HepG2 (cell line): Measurements from ENCODE around the gene HS3ST5. TPM values are rescaled to one million over a fixed set of nuclear protein-coding genes. Genes with fewer than 3 reads are reported as not detected.

Experiments
- AKAP8 ChIP-seq: sonication (generic); formaldehyde crosslinking; IDR thresholded peaks from 2 replicates; pipeline ENCODE4 v1.5.1; 2020; ENCODE audit warnings: mild to moderate bottlenecking, missing genetic modification reagents
- ATF5 ChIP-seq: sonication (generic); formaldehyde crosslinking; IDR thresholded peaks from 2 replicates; pipeline ENCODE4 v1.4.0; 2020; ENCODE audit warnings: mild to moderate bottlenecking, low read depth, missing genetic modification reagents
- BRCA1 ChIP-seq: sonication (generic); formaldehyde crosslinking; IDR thresholded peaks from 2 replicates; pipeline ENCODE4 v1.4.0; 2020; ENCODE audit warnings: missing genetic modification reagents
- BRD4 ChIP-seq: sonication (generic); formaldehyde crosslinking; IDR thresholded peaks from 2 replicates; pipeline ENCODE4 v1.4.0; 2020; ENCODE audit warnings: missing genetic modification reagents
- CBX1 ChIP-seq: IDR thresholded peaks from one replicate; pipeline ENCODE4 v1.6.1; 2016; ENCODE audit warnings: antibody characterized with exemption, low read depth
- CENPT ChIP-seq: sonication (generic); formaldehyde crosslinking; IDR thresholded peaks from 2 replicates; pipeline ENCODE4 v1.8.0; 2022; ENCODE audit warnings: low read depth, mild to moderate bottlenecking, moderate library complexity, missing genetic modification reagents
- KDM1A ChIP-seq: IDR thresholded peaks from 2 replicates; pipeline ENCODE4 v1.6.1; 2016; ENCODE audit warnings: missing compliant biosample characterization
- MAFK ChIP-seq, 2 experiments: IDR thresholded peaks in 1 of 2; conservative IDR thresholded peaks in 1 of 2; 2 replicates each; pipeline ENCODE4 v1.6.1; 2011; ENCODE audit warnings: improper control_type of control experiment in 2 of 2, low read length in 2 of 2
- NFIC ChIP-seq: IDR thresholded peaks from 2 replicates; pipeline ENCODE4 v1.6.1; 2012; ENCODE audit warnings: mild to moderate bottlenecking, low read length, inconsistent platforms
- RBAK ChIP-seq: sonication (generic); formaldehyde crosslinking; IDR thresholded peaks from 2 replicates; pipeline ENCODE4 v1.5.1; 2020; ENCODE audit warnings: mild to moderate bottlenecking, missing genetic modification reagents
- SP140L ChIP-seq: sonication (generic); formaldehyde crosslinking; IDR thresholded peaks from 2 replicates; pipeline ENCODE4 v1.4.0; 2020; ENCODE audit warnings: missing genetic modification reagents, borderline replicate concordance
- ZIK1 ChIP-seq: sonication (generic); formaldehyde crosslinking; IDR thresholded peaks from 2 replicates; pipeline ENCODE4 v1.5.0; 2020; ENCODE audit warnings: mild to moderate bottlenecking, low read depth, missing genetic modification reagents, borderline replicate concordance
- ZMAT3 ChIP-seq: sonication (generic); formaldehyde crosslinking; conservative IDR thresholded peaks from 2 replicates; pipeline ENCODE4 v1.7.0; 2021; ENCODE audit warnings: missing genetic modification reagents
- ZNF235 ChIP-seq: sonication (generic); formaldehyde crosslinking; IDR thresholded peaks from 2 replicates; pipeline ENCODE4 v1.8.1; 2023; ENCODE audit warnings: mild to moderate bottlenecking, missing genetic modification reagents, borderline replicate concordance
- ZNF451 ChIP-seq: sonication (generic); formaldehyde crosslinking; IDR thresholded peaks from 2 replicates; pipeline ENCODE4 v1.5.0; 2020; ENCODE audit warnings: mild to moderate bottlenecking, missing genetic modification reagents
- ZNF616 ChIP-seq: sonication (generic); formaldehyde crosslinking; IDR thresholded peaks from 2 replicates; pipeline ENCODE4 v1.5.0; 2020; ENCODE audit warnings: low read depth, mild to moderate bottlenecking, missing genetic modification reagents
- ZNF766 ChIP-seq: sonication (generic); formaldehyde crosslinking; IDR thresholded peaks from 2 replicates; pipeline ENCODE4 v1.5.0; 2020; ENCODE audit warnings: missing genetic modification reagents, borderline replicate concordance
- ZNF782 ChIP-seq: sonication (generic); formaldehyde crosslinking; IDR thresholded peaks from 2 replicates; pipeline ENCODE4 v1.4.0; 2020; ENCODE audit warnings: missing genetic modification reagents, mild to moderate bottlenecking, borderline replicate concordance
- ZSCAN22 ChIP-seq: sonication (generic); formaldehyde crosslinking; IDR thresholded peaks from 2 replicates; pipeline ENCODE4 v1.4.0; 2020; ENCODE audit warnings: mild to moderate bottlenecking, missing genetic modification reagents
- polyA plus RNA-seq, 8 experiments: library from polyadenylated mRNA; depleted of rRNA in 3 of 8; stranded (reverse) in 7 of 8; unstranded in 1 of 8; fragments of >200 nt; fragmentation: Illumina TruSeq in 4 of 8; extraction: Trizol in 4 of 8; gene quantifications; 2 replicates each; pipeline versions ENCODE4 v1.2.1 to v1.2.3, GENCODE V29; 2011 to 2016; ENCODE audit warnings: low read depth in 4 of 8, missing spikeins in 1 of 8, mixed read lengths in 1 of 8; ENCODE audit not compliant: insufficient read depth in 1 of 8
- total RNA-seq, 5 experiments: library from RNA; depleted of rRNA; stranded (reverse); fragments of >200 nt; fragmentation: Illumina TruSeq; extraction: Trizol; gene quantifications; 2 replicates each; pipeline ENCODE4 v1.2.3, GENCODE V29; 2016; ENCODE audit warnings: low read depth in 1 of 5
- TF ChIP-seq, protein P1 (sequence below): sonication (generic); formaldehyde crosslinking; IDR thresholded peaks from 2 replicates; pipeline ENCODE4 v1.5.1; 2020; ENCODE audit warnings: mild to moderate bottlenecking, missing genetic modification reagents, borderline replicate concordance
- TF ChIP-seq, protein P2 (sequence below): sonication (generic); formaldehyde crosslinking; IDR thresholded peaks from 2 replicates; pipeline ENCODE4 v1.4.0; 2020; ENCODE audit warnings: missing genetic modification reagents
- TF ChIP-seq, protein P3 (sequence below): sonication (generic); formaldehyde crosslinking; IDR thresholded peaks from 2 replicates; pipeline ENCODE4 v1.5.0; 2020; ENCODE audit warnings: missing genetic modification reagents
- TF ChIP-seq, protein P4 (sequence below): IDR thresholded peaks from 2 replicates; pipeline ENCODE4 v1.6.1; 2016
- TF ChIP-seq, protein P5 (sequence below): fragments of 450-650 bp; IDR thresholded peaks from 2 replicates; pipeline ENCODE4 v1.6.1; 2017

Gene HS3ST5
- total and polyA plus RNA-seq, 2 of the 13 experiments (the other 11 are each of a cell fraction or from before 2014, with no cell fraction given) = 1.1 to 1.6 TPM

GRCh38 chr6:114342826-114343781 is at the start of gene HS3ST5 (continued):
- TF ChIP-seq, protein P1, sequence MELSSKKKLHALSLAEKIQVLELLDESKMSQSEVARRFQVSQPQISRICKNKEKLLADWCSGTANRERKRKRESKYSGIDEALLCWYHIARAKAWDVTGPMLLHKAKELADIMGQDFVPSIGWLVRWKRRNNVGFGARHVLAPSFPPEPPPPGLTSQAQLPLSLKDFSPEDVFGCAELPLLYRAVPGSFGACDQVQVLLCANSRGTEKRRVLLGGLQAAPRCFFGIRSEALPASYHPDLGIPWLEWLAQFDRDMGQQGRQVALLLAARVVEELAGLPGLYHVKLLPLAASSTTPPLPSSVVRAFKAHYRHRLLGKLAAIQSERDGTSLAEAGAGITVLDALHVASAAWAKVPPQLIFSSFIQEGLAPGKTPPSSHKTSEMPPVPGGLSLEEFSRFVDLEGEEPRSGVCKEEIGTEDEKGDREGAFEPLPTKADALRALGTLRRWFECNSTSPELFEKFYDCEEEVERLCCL (CRISPR knock-in tag) = no peak
- TF ChIP-seq, protein P2, sequence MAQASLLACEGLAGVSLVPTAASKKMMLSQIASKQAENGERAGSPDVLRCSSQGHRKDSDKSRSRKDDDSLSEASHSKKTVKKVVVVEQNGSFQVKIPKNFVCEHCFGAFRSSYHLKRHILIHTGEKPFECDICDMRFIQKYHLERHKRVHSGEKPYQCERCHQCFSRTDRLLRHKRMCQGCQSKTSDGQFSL = no peak
- TF ChIP-seq, protein P3, sequence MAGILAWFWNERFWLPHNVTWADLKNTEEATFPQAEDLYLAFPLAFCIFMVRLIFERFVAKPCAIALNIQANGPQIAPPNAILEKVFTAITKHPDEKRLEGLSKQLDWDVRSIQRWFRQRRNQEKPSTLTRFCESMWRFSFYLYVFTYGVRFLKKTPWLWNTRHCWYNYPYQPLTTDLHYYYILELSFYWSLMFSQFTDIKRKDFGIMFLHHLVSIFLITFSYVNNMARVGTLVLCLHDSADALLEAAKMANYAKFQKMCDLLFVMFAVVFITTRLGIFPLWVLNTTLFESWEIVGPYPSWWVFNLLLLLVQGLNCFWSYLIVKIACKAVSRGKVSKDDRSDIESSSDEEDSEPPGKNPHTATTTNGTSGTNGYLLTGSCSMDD (CRISPR knock-in tag) = no peak
- TF ChIP-seq MAFK (conservative IDR thresholded peaks at IDR 0.05 in 1 of 2, IDR thresholded peaks at IDR 0.05 in 1 of 2; ENCODE audit: low read length in 2 of 2) (no peak), ZMAT3 (CRISPR knock-in tag) (no peak), ZNF451 (no peak; the same call in 1 of the 2 replicates), KDM1A (CRISPR knock-in tag) (no peak), SP140L (CRISPR knock-in tag) (no peak), CENPT (CRISPR knock-in tag) (no peak), BRD4 (CRISPR knock-in tag) (0 out of 2 replicates have a peak, but pooled peaks have one; percentile 42), ZNF766 (no peak), ZNF782 (no peak), ZNF616 (CRISPR knock-in tag) (no peak), ZNF235 (CRISPR knock-in tag) (no peak), ATF5 (CRISPR knock-in tag) (no peak), ZSCAN22 (CRISPR knock-in tag) (no peak), RBAK (CRISPR knock-in tag) (no peak), BRCA1 (CRISPR knock-in tag) (no peak), AKAP8 (CRISPR knock-in tag) (no peak), NFIC (no peak), CBX1 (no peak), ZIK1 (CRISPR knock-in tag) (no peak)
- TF ChIP-seq, protein P4, sequence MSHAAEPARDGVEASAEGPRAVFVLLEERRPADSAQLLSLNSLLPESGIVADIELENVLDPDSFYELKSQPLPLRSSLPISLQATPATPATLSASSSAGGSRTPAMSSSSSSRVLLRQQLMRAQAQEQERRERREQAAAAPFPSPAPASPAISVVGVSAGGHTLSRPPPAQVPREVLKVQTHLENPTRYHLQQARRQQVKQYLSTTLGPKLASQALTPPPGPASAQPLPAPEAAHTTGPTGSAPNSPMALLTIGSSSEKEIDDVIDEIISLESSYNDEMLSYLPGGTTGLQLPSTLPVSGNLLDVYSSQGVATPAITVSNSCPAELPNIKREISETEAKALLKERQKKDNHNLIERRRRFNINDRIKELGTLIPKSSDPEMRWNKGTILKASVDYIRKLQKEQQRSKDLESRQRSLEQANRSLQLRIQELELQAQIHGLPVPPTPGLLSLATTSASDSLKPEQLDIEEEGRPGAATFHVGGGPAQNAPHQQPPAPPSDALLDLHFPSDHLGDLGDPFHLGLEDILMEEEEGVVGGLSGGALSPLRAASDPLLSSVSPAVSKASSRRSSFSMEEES (CRISPR knock-in tag) = peak; percentile 12; the same call in 1 of the 2 replicates
- TF ChIP-seq, protein P5, sequence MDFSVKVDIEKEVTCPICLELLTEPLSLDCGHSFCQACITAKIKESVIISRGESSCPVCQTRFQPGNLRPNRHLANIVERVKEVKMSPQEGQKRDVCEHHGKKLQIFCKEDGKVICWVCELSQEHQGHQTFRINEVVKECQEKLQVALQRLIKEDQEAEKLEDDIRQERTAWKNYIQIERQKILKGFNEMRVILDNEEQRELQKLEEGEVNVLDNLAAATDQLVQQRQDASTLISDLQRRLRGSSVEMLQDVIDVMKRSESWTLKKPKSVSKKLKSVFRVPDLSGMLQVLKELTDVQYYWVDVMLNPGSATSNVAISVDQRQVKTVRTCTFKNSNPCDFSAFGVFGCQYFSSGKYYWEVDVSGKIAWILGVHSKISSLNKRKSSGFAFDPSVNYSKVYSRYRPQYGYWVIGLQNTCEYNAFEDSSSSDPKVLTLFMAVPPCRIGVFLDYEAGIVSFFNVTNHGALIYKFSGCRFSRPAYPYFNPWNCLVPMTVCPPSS = no peak
